ENCODE data around the gene C1orf232.

C1orf232 gene

GRCh38 chr1:26177182-26177684 lies 8.5 kb upstream of the C1orf232 start, which contains the start of gene CNKSR1:
Gene CNKSR1 (plus strand): TSS chr1:26177491. CDS start chr1:26177548, 57 bp downstream.
- no peak for DNase-seq

- no peak for DNase-seq
Observed at GRCh38 chr1:26175346-26175745, 6.6 kb upstream of the C1orf232 start.

GRCh38 chr1:26171084-26172072 lies 2.6 kb upstream of the C1orf232 start, which contains the start of gene ZNF593OS:
Gene ZNF593OS (minus strand): TSS chr1:26171832. CDS start chr1:26171661, 171 bp downstream.
- no peak for DNase-seq

GRCh38 chr1:26170472-26170821 lies 1.7 kb upstream of the C1orf232 start:
- no peak for DNase-seq

- DNase-seq: no peak
Observed at GRCh38 chr1:26169669-26170471, 1.1 kb upstream of the C1orf232 start, which contains the start of gene ZNF593. Gene ZNF593 (plus strand): TSS chr1:26169908. CDS start chr1:26169984, 76 bp downstream.

- DNase-seq: no peak
Observed at GRCh38 chr1:26169198-26169554, 413 bp upstream of the C1orf232 start.

GRCh38 chr1:26166719-26167281 lies 2.0 kb downstream of the C1orf232 start:
- no peak for DNase-seq

- DNase-seq: no peak
Observed at GRCh38 chr1:26164861-26165842, 3.6 kb downstream of the C1orf232 start.

- DNase-seq: no peak
Observed at GRCh38 chr1:26164036-26164860, 4.5 kb downstream of the C1orf232 start.

GRCh38 chr1:26163684-26164035 lies 5.1 kb downstream of the C1orf232 start:
- DNase-seq: no peak

- no peak for DNase-seq
Observed at GRCh38 chr1:26162220-26162709, 6.5 kb downstream of the C1orf232 start.

GRCh38 chr1:26161415-26162219 lies 7.1 kb downstream of the C1orf232 start:
- DNase-seq: peak; percentile 43

GRCh38 chr1:26160527-26161414 lies 8.0 kb downstream of the C1orf232 start:
- no peak for DNase-seq

- DNase-seq: no peak
Observed at GRCh38 chr1:26159743-26160039, 9.1 kb downstream of the C1orf232 start.

GRCh38 chr1:26158908-26159742 lies 9.6 kb downstream of the C1orf232 start, which contains the start of gene FAM110D:
Gene FAM110D (plus strand): TSS chr1:26159079. CDS start chr1:26161292, 2,213 bp downstream.
- DNase-seq: no peak

GRCh38 chr1:26158271-26158907 lies 10.4 kb downstream of the C1orf232 start:
- DNase-seq: no peak

Data from NCI-H1417 treated with DMSO at 0.1 percent for 48 hours (cell line).